Uterus (tissue), 4 donors: Measurements from ENCODE around the gene TBCD. TPM values are rescaled to one million over a fixed set of nuclear protein-coding genes. Genes with fewer than 3 reads are reported as not detected.
A peak's percentile ranks its signal among the peaks of the same experiment; 100 is the strongest.

ENCODE experiments used
- DNase-seq, 2 donors: peaks; one replicate each; pipeline ENCODE4 v3.0.0-alpha.2; 2019 to 2020
- H3K27ac ChIP-seq, 2 donors: fragments of 200-600 bp; sonication (generic); 1 replicate in 1 of 2; 2 replicates in 1 of 2; pipeline ENCODE4 v1.5.1; 2016 to 2018
- H3K27me3 ChIP-seq, 2 donors: fragments of 200-600 bp; sonication (generic); one replicate each; pipeline ENCODE4 v1.5.1; 2018 to 2019; ENCODE audit warnings: control low read depth in 1 of 2
- H3K36me3 ChIP-seq, 2 donors: fragments of 200-600 bp; sonication (generic); one replicate each; pipeline ENCODE4 v1.5.1; 2019; ENCODE audit warnings: control low read depth in 1 of 2
- H3K4me1 ChIP-seq, 2 donors: fragments of 200-600 bp; sonication (generic); one replicate each; pipeline ENCODE4 v1.5.1; 2018 to 2019; ENCODE audit warnings: control low read depth in 1 of 2
- H3K4me3 ChIP-seq, 2 donors: fragments of 200-600 bp; sonication (generic); 1 replicate in 1 of 2; 2 replicates in 1 of 2; pipeline ENCODE4 v1.5.1; 2018 to 2019; ENCODE audit warnings: mild to moderate bottlenecking in 1 of 2
- H3K9me3 ChIP-seq, 2 donors: fragments of 200-600 bp; sonication (generic); one replicate each; pipeline ENCODE4 v1.5.1; 2019; ENCODE audit warnings: control low read depth in 1 of 2
- CTCF ChIP-seq, 4 experiments: fragments of 200-600 bp in 2 of 4; fragments of 450-650 bp in 2 of 4; sonication (generic) in 2 of 4; IDR thresholded peaks; one replicate each; pipeline ENCODE4 v1.5.1; 2016 to 2019; ENCODE audit warnings: antibody characterized with exemption in 4 of 4, mild to moderate bottlenecking in 2 of 4, moderate library complexity in 1 of 4
- POLR2A ChIP-seq, 2 donors: fragments of 450-650 bp; IDR thresholded peaks; one replicate each; pipeline ENCODE4 v1.6.1; 2016; ENCODE audit warnings: antibody characterized with exemption in 2 of 2, mild to moderate bottlenecking in 1 of 2, moderate library complexity in 1 of 2
- intact Hi-C: fragments of 100-400 bp; cut with DNase I; formaldehyde crosslinking; loops from one replicate; pipeline ENCODE4 v1.15.1; 2023; ENCODE audit warnings: low total_unique reads
- total RNA-seq, 4 donors: library from RNA; depleted of rRNA in 3 of 4; stranded (reverse); fragments of >200 nt in 3 of 4; gene quantifications; one replicate each; pipeline versions ENCODE4 v1.1.0 to v1.2.4, GENCODE V29; 2014 to 2023
- donor health status: DM: yes; HTN: yes; CAD: no.

TBCD gene
- total RNA-seq, 4 donors from 2014 or later = 35.9 to 142 (median 61.3) TPM

GRCh38 chr17:82889496-82890338 is 137.9 kb downstream of the TBCD start:
- H3K9me3 ChIP-seq = no peaks in the 10 kb centered on the region
- H3K27me3 ChIP-seq = no peaks in the 10 kb centered on the region
- H3K27ac ChIP-seq = peak overlapping the region in 1 of 2 donors; percentile 8
- TF ChIP-seq POLR2A (IDR thresholded peaks at IDR 0.05) (no peak), CTCF (IDR thresholded peaks at IDR 0.05) (no peak)
- H3K4me3 ChIP-seq = no peak overlapping the region
- no peaks in the 10 kb centered on the region for H3K36me3 ChIP-seq
- H3K4me1 ChIP-seq = no peaks in the 10 kb centered on the region
- intact Hi-C loops = loop anchor here (10.0 kb wide), 1 partner anchor 105 kb away; no protein-coding TSS in a partner anchor
- no peak for DNase-seq

GRCh38 chr17:82890339-82890730 is 138.5 kb downstream of the TBCD start:
- intact Hi-C loops = no loop called here
- TF ChIP-seq CTCF (IDR thresholded peaks at IDR 0.05) (no peak), POLR2A (IDR thresholded peaks at IDR 0.05) (no peak)
- Histone ChIP-seq H3K4me1 (no peaks in the 10 kb centered on the region), H3K36me3 (no peaks in the 10 kb centered on the region), H3K27ac (peak overlapping the region in 1 of 2 donors; percentile 8), H3K27me3 (no peaks in the 10 kb centered on the region), H3K9me3 (no peaks in the 10 kb centered on the region), H3K4me3 (no peak overlapping the region)
- DNase-seq = no peak

- Histone ChIP-seq H3K36me3 (no peaks in the 10 kb centered on the region), H3K4me1 (no peaks in the 10 kb centered on the region), H3K4me3 (no peak overlapping the region), H3K9me3 (no peaks in the 10 kb centered on the region), H3K27me3 (no peaks in the 10 kb centered on the region), H3K27ac (no peak overlapping the region)
- no peak for DNase-seq
- intact Hi-C loops = no loop called here
- no peak for TF ChIP-seq CTCF (IDR thresholded peaks at IDR 0.05)
- TF ChIP-seq POLR2A (IDR thresholded peaks at IDR 0.05) = no peak
These were observed 139.2 kb downstream of the TBCD start for GRCh38 chr17:82890926-82891678.

- Histone ChIP-seq H3K9me3 (no peaks in the 10 kb centered on the region), H3K36me3 (no peaks in the 10 kb centered on the region), H3K27me3 (no peaks in the 10 kb centered on the region), H3K4me3 (no peak overlapping the region), H3K27ac (no peak overlapping the region), H3K4me1 (no peaks in the 10 kb centered on the region)
- DNase-seq = no peak
- TF ChIP-seq POLR2A (IDR thresholded peaks at IDR 0.05) (no peak), CTCF (IDR thresholded peaks at IDR 0.05) (no peak)
- intact Hi-C loops = no loop called here
These were observed 140.0 kb downstream of the TBCD start for GRCh38 chr17:82891911-82892310.
